CD4-positive, alpha-beta T cell treated with Interleukin-15 for 1 hour (primary cell): ENCODE data around the gene TGM1.
"Not testable (repeated sequence)": the region's sequence is repeated elsewhere in the genome, so short reads cannot be mapped to it uniquely, and the experiment has no call there.

Experiments used
- DNase-seq: peaks from one replicate; pipeline ENCODE4 v3.0.0-alpha.2; 2020

TGM1 gene

DNA sequence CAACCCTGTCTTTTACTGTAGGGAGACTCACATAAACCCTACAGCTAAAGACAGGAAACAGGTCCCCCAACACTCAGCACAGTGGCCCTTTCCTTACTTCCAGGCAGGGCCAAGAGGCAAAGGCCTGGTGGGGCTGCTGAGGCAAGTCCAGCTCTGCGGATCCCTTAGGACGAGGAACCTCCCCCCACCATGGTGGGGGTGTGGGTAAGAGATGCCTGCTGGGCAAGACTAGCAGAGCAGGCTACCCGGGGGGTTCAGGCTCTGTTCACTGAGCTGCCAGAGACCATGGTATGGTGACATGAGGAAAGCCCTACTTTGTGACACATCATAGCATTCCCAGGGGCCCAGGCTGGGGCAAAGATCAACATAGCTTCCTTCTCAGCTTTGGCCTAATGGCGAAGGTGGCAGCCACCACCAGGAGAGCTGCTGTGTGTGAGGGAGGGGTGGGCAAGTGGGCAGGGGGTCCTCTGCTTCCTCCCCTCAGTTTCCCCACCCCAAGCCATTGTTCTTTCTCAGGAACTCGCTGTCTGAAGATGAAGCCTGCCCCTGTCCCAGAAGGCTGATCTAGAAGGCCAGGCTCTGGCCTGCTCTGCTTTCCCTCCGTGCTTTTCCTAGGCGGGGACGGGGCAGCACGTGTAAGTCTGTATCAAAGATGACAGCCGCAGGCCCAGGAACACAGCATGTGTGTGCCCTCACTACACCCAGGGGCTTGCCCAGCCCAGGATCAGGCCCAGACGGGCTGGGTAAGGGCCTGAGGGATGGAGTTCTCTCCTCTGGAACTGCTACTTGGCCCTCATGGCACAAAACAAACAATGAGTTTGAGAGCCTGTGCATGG, 10.5 kb downstream of the TGM1 start:
- DNase-seq: no peak

DNA sequence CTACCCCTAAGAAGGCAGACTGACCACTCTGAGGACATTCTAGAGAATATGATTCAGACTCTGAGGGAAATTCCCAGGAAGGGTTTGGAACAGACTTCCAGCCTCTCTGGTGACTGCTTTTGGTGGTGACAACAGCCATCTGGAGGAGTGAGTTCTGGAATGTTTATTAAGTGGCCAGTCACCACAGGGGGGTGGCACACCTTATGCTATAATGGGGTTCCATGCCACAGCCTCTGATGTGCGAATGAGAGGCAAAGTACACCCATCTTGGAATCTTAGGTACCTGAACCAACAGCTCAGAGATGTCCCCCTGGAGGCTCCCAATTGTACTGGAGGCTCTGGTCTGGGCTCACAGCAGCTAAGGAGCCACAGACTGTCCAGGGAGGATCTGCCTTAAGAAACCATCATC, 11.1 kb downstream of the TGM1 start:
- DNase-seq: no peak

- no peak for DNase-seq
These were observed 12.6 kb downstream of the TGM1 start for GRCh38 chr14:24250354-24250753.

GRCh38 chr14:24249230-24250021, 13.6 kb downstream of the TGM1 start:
- no peak for DNase-seq

DNA sequence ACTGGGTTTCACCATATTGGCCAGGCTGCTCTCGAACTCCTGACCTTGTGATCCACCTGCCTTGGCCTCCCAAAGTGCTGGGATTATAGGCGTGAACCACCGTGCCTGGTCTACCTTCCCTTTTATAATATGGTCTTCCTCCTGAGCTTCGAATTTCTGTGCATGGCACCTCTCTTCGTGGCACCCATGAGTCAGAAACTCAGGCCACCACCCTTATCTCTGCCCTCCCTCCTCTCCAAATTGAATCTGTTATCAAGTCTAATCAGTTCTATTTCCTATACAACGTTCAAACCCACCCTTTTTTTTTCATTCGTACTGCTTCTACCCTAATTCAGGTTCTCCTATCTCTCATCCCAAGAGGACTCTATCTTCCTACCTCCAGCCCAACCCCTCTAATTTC, 15.6 kb downstream of the TGM1 start:
- DNase-seq: no peak

DNA sequence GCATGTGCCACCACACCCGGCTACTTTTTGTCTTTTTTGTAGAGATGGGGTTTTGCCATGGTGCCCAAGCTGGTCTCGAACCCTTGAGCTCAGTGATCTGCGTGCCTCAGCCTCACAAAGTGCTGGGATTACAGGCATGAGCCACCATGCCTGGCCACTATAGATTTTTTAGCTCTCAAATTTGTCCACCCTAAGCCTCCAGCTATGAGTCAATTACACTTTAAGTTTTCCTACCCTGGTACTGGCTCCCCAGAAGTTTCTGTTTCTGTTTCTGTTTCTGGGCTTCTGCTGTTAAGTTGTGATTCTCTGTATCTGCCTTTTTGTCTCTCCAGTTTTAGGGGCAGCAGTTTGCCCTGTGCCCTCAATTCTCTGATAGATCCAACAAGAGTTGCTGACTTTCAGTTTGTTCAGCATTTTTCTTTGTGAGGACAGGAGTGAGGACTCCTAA, 16.2 kb downstream of the TGM1 start:
- no peak for DNase-seq

DNA sequence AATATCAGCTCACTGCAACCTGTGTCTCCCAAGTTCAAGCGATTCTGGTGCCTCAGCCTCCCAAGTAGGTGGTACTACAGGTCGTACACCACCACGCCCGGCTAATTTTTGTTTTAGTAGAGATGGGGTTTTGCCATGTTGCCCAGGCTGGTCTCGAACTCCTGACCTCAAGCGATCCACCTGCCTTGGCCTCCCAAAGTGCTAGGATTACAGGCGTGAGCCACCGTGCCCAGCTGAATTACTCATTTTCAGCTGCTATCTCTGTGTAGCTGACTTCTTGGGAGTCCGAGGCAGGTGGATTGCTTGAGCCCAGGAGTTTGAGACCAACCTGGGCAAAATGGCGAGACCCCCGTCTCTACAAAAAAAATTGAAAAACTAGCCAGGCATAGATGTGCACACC, 17.6 kb downstream of the TGM1 start:
- DNase-seq: not testable (repeated sequence)

DNA sequence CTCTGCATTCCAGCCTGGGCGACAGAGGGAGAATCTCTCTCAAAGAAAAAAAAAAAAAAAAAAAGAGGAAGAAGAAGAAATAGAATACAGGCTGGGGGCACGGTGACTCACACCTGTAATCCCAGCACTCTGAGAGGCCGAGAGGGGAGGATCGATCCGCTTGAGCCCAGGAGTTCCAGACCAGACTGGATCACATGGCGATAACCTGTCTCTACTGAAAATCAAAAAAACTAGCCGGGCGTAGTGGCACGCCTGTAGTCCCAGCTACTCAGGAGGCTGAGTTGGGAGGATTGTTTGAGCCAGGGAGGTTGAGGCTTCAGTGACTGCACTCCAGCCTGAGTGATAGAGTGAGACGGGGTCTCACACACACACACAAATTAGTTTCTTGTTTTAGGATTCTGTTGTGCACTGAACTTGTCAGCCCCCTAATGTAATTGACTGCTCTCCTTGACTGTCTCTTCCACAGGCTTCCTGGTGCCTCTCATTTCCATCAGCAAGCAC, 19.6 kb downstream of the TGM1 start:
- peak; percentile 41 for DNase-seq

DNA sequence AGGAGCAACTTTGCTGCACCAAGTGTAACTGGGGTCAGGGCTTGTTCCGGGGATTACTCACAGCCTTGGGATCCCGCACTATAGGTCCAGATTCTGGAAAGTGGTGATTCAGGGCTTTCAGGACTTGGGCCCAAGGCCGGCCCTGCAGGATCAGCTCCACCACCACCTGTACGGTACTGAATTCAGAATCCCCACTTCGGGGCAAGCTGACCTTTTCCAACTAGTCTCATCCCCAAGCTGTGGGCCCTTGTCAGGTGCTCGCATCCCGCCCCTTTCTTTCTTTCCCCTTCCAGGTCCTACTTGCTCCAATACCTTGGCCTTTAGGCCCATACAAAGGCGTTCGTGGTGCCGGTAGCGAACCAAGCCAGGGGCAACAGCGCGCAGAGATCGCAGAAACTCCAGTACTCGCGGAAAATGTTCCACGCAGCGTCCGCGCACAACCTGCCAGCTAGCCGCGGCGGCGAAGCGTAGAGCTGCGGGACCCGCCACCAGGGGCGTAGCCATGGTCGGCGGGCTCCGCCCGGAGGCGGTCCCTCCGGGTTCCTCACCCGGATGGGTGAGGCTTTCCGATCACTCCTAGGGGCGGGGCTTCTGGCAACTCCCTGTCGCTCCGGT, 21.0 kb downstream of the TGM1 start:
- peak; percentile 94 for DNase-seq

GRCh38 chr14:24240110-24240918, 22.7 kb downstream of the TGM1 start:
- no peak for DNase-seq

- no peak for DNase-seq
These were observed 24.4 kb downstream of the TGM1 start for GRCh38 chr14:24238527-24239037.

GRCh38 chr14:24238123-24238522, 24.9 kb downstream of the TGM1 start:
- DNase-seq: no peak

DNA sequence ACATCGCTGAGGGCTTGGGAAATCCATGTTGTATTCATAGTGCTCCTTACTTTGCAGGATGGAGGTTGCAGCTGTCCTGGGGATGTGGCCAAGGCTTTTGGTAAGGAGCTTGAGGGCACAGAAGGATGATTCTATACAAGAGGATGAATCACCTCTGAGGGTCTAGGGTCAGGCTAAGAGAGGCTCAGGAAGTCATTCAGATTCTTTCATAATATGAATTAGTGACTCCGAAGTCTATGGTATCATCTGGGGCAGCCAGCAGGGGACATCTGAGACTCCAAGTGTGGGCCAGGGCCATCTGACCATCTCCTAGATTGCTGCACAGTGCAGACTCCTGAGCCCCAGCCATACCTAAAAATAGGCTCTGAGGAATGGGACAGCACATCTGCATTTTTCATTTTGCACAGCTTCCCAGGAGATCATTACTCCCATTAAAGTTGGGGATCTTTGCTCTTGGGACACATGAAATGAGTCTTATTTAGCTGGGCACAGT, 25.5 kb downstream of the TGM1 start:
- no peak for DNase-seq

GRCh38 chr14:24236689-24237462, 26.1 kb downstream of the TGM1 start:
- no peak for DNase-seq

GRCh38 chr14:24235804-24236688, 26.9 kb downstream of the TGM1 start:
- DNase-seq: no peak

- DNase-seq: no peak
These were observed 28.6 kb downstream of the TGM1 start for GRCh38 chr14:24234095-24235005.

DNA sequence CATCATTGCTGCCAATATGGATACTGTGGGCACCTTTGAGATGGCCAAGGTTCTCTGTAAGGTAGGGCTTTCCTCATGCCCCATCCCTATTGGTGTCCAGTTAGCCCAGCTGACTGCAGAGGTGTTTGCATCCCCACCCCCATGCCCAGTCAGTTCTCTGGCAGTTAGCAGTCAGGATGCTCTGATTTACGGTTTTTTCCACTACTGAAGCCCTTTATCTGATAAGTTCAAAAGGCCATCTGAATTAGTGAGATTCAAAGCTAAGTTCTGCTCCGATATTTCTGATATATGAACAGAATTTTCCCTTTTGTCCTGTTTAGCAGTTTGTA, 29.5 kb downstream of the TGM1 start:
- DNase-seq: no peak

GRCh38 chr14:24232645-24233537, 30.1 kb downstream of the TGM1 start, which contains the start of gene GMPR2:
TSS of gene GMPR2 (plus strand) at chr14:24232929. CDS start at chr14:24233254, 325 bp downstream.
- DNase-seq: no peak
